RPMI8226 (cell line): ENCODE measurements around the gene QRICH2.
"Not testable (repeated sequence)": the region's sequence is repeated elsewhere in the genome, so short reads cannot be mapped to it uniquely, and the experiment has no call there.

Experiments
- DNase-seq: peaks from one replicate; pipeline ENCODE4 v3.0.0-alpha.2; 2015

The QRICH2 gene

GRCh38 chr17:76276461-76277299, 31.4 kb downstream of the QRICH2 start:
- no peak for DNase-seq

- peak; percentile 44 for DNase-seq
These were observed 32.0 kb downstream of the QRICH2 start for GRCh38 chr17:76276069-76276431.

- no peak for DNase-seq
These were observed 32.6 kb downstream of the QRICH2 start for GRCh38 chr17:76275382-76276068.

GRCh38 chr17:76274112-76274956, 33.7 kb downstream of the QRICH2 start:
- no peak for DNase-seq

GRCh38 chr17:76273445-76274111, 34.5 kb downstream of the QRICH2 start:
- DNase-seq = no peak

- no peak for DNase-seq
These were observed 35.3 kb downstream of the QRICH2 start for GRCh38 chr17:76272541-76273444.

- DNase-seq = peak; percentile 35
These were observed 36.2 kb downstream of the QRICH2 start for GRCh38 chr17:76271669-76272540.

GRCh38 chr17:76270770-76271668, 37.1 kb downstream of the QRICH2 start:
- no peak for DNase-seq

- no peak for DNase-seq
These were observed 37.9 kb downstream of the QRICH2 start for GRCh38 chr17:76270127-76270592.

- no peak for DNase-seq
These were observed 38.8 kb downstream of the QRICH2 start for GRCh38 chr17:76268991-76269981.

- no peak for DNase-seq
These were observed 39.9 kb downstream of the QRICH2 start for GRCh38 chr17:76268015-76268749.

GRCh38 chr17:76267581-76268001, 40.5 kb downstream of the QRICH2 start:
- not testable (repeated sequence) for DNase-seq

- no peak for DNase-seq
These were observed 41.0 kb downstream of the QRICH2 start for GRCh38 chr17:76267051-76267576.

GRCh38 chr17:76266244-76266938, 41.7 kb downstream of the QRICH2 start:
- DNase-seq = no peak

GRCh38 chr17:76265624-76266243, 42.3 kb downstream of the QRICH2 start:
- DNase-seq = peak; percentile 50
